Neutrophil (primary cell): ENCODE results near the gene USP17L25.
"Not testable (repeated sequence)": the region's sequence is repeated elsewhere in the genome, so short reads cannot be mapped to it uniquely, and the experiment has no call there.

Experiments used
- H3K27ac ChIP-seq: fragments of 200-600 bp; sonication (generic); 2 replicates; pipeline ENCODE4 v1.5.1; 2016; ENCODE audit warnings: mild to moderate bottlenecking, moderate library complexity
- H3K27me3 ChIP-seq: fragments of 200-600 bp; sonication (generic); 2 replicates; pipeline ENCODE4 v1.6.0; 2016; ENCODE audit warnings: mild to moderate bottlenecking
- H3K36me3 ChIP-seq: fragments of 200-600 bp; sonication (generic); 2 replicates; pipeline ENCODE4 v1.5.1; 2017
- H3K4me1 ChIP-seq, 2 experiments: fragments of 200-600 bp in 1 of 2; sonication (generic) in 1 of 2; 1 replicate in 1 of 2; 2 replicates in 1 of 2; pipeline versions ENCODE4 v1.5.1 to v1.6.1; 2013 to 2016; ENCODE audit warnings: low read depth in 1 of 2, low read length in 1 of 2, mild to moderate bottlenecking in 1 of 2, moderate library complexity in 1 of 2; ENCODE audit not compliant: control insufficient read depth in 1 of 2, insufficient read depth in 1 of 2
- H3K4me3 ChIP-seq, 2 experiments: fragments of 200-600 bp in 1 of 2; sonication (generic) in 1 of 2; 1 replicate in 1 of 2; 2 replicates in 1 of 2; pipeline ENCODE4 v1.5.1; 2013 to 2016; ENCODE audit warnings: low read depth in 1 of 2, low read length in 1 of 2, mild to moderate bottlenecking in 1 of 2, moderate library complexity in 1 of 2
- H3K9me3 ChIP-seq: fragments of 200-600 bp; sonication (generic); 2 replicates; pipeline ENCODE4 v1.5.1; 2016

The USP17L25 gene

GRCh38 chr4:9329611-9330010, at the start of gene USP17L25:
TSS of gene USP17L25 (plus strand) at chr4:9329911. CDS start at chr4:9329911, 0 bp downstream.
- not testable (repeated sequence) for H3K4me1 ChIP-seq, H3K27ac ChIP-seq, H3K36me3 ChIP-seq, H3K9me3 ChIP-seq, H3K27me3 ChIP-seq, H3K4me3 ChIP-seq

- not testable (repeated sequence) for H3K36me3 ChIP-seq, H3K27ac ChIP-seq, H3K4me3 ChIP-seq
Observed at GRCh38 chr4:9324191-9324590, 5.5 kb upstream of the USP17L25 start.

GRCh38 chr4:9324865-9325264, 4.8 kb upstream of the USP17L25 start, which contains the start of gene USP17L24:
TSS of gene USP17L24 (plus strand) at chr4:9325165. CDS start at chr4:9325165, 0 bp downstream.
- H3K4me3 ChIP-seq, H3K27me3 ChIP-seq, H3K36me3 ChIP-seq, H3K4me1 ChIP-seq, H3K27ac ChIP-seq, H3K9me3 ChIP-seq: not testable (repeated sequence)

More at GRCh38 chr4:9324191-9324590, 5.5 kb upstream of the USP17L25 start:
- H3K27me3 ChIP-seq, H3K9me3 ChIP-seq, H3K4me1 ChIP-seq: not testable (repeated sequence)

- not testable (repeated sequence) for H3K27me3 ChIP-seq, H3K4me3 ChIP-seq, H3K36me3 ChIP-seq, H3K9me3 ChIP-seq, H3K4me1 ChIP-seq, H3K27ac ChIP-seq
Observed at GRCh38 chr4:9334358-9334757, 4.6 kb downstream of the USP17L25 start, which contains the start of gene USP17L26. TSS of gene USP17L26 (plus strand) at chr4:9334658. CDS start at chr4:9334658, 0 bp downstream.

GRCh38 chr4:9339103-9339502, 9.4 kb downstream of the USP17L25 start, which contains the start of gene USP17L5:
TSS of gene USP17L5 (plus strand) at chr4:9339403. CDS start at chr4:9339403, 0 bp downstream.
- H3K9me3 ChIP-seq, H3K27ac ChIP-seq, H3K4me1 ChIP-seq, H3K36me3 ChIP-seq, H3K27me3 ChIP-seq, H3K4me3 ChIP-seq: not testable (repeated sequence)

GRCh38 chr4:9343848-9344247, 14.1 kb downstream of the USP17L25 start, which contains the start of gene USP17L27:
TSS of gene USP17L27 (plus strand) at chr4:9344148. CDS start at chr4:9344148, 0 bp downstream.
- not testable (repeated sequence) for H3K36me3 ChIP-seq, H3K9me3 ChIP-seq, H3K27me3 ChIP-seq, H3K4me1 ChIP-seq, H3K27ac ChIP-seq, H3K4me3 ChIP-seq

- H3K27me3 ChIP-seq, H3K36me3 ChIP-seq, H3K9me3 ChIP-seq, H3K4me1 ChIP-seq, H3K27ac ChIP-seq, H3K4me3 ChIP-seq: not testable (repeated sequence)
Observed at GRCh38 chr4:9348593-9348992, 18.9 kb downstream of the USP17L25 start, which contains the start of gene USP17L28. TSS of gene USP17L28 (plus strand) at chr4:9348893. CDS start at chr4:9348893, 0 bp downstream.

- not testable (repeated sequence) for H3K4me3 ChIP-seq, H3K36me3 ChIP-seq, H3K9me3 ChIP-seq, H3K4me1 ChIP-seq, H3K27me3 ChIP-seq, H3K27ac ChIP-seq
Observed at GRCh38 chr4:9350866-9351265, 21.2 kb downstream of the USP17L25 start.

GRCh38 chr4:9353338-9353737, 23.6 kb downstream of the USP17L25 start, which contains the start of gene USP17L29:
TSS of gene USP17L29 (plus strand) at chr4:9353638. CDS start at chr4:9353638, 0 bp downstream.
- H3K4me3 ChIP-seq, H3K36me3 ChIP-seq, H3K27ac ChIP-seq, H3K4me1 ChIP-seq, H3K27me3 ChIP-seq, H3K9me3 ChIP-seq: not testable (repeated sequence)

- not testable (repeated sequence) for H3K27ac ChIP-seq, H3K36me3 ChIP-seq, H3K27me3 ChIP-seq, H3K9me3 ChIP-seq, H3K4me1 ChIP-seq, H3K4me3 ChIP-seq
Observed at GRCh38 chr4:9362829-9363228, 33.1 kb downstream of the USP17L25 start, which contains the start of gene USP17L30. TSS of gene USP17L30 (plus strand) at chr4:9363129. CDS start at chr4:9363129, 0 bp downstream.

- H3K9me3 ChIP-seq, H3K4me3 ChIP-seq, H3K4me1 ChIP-seq, H3K27ac ChIP-seq, H3K36me3 ChIP-seq, H3K27me3 ChIP-seq: not testable (repeated sequence)
Observed at GRCh38 chr4:9379881-9380280, 50.2 kb downstream of the USP17L25 start.
